Fibroblast of upper back skin (primary cell): Measurements from ENCODE around the gene AK6.
A peak's percentile ranks its signal among the peaks of the same experiment; 100 is the strongest.
"Not testable (repeated sequence)": the region's sequence is repeated elsewhere in the genome, so short reads cannot be mapped to it uniquely, and the experiment has no call there.

Experiments
- DNase-seq: peaks from one replicate; pipeline ENCODE4 v3.0.0-alpha.2; 2013

The AK6 gene

DNA sequence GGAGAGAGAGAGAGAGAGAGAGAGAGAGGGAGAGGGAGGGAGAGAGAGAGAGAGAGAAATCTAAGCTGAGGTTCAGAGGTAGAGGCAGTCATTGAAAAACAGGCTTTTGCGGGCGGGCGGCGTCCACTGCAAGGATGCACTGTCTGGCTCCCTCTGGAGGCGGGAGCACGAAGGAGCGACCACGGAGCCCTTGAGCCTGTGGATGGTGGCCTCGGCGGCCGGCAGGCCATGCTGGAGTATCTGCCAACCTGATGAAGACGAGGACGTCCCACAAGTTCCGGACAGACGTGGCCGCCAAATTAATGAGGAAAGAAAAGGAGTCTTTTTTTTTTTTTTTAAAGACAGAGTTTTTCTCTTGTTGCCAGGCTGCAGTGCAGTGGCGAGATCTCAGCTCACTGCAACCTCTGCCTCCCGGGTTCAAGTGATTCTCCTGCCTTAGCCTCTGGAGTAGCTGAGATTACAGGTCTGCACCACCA is 34.5 kb downstream of the AK6 start:
- DNase-seq = peak; percentile 76

- not testable (repeated sequence) for DNase-seq
These were observed 35.5 kb downstream of the AK6 start for GRCh38 chr5:69333668-69334315.

DNA sequence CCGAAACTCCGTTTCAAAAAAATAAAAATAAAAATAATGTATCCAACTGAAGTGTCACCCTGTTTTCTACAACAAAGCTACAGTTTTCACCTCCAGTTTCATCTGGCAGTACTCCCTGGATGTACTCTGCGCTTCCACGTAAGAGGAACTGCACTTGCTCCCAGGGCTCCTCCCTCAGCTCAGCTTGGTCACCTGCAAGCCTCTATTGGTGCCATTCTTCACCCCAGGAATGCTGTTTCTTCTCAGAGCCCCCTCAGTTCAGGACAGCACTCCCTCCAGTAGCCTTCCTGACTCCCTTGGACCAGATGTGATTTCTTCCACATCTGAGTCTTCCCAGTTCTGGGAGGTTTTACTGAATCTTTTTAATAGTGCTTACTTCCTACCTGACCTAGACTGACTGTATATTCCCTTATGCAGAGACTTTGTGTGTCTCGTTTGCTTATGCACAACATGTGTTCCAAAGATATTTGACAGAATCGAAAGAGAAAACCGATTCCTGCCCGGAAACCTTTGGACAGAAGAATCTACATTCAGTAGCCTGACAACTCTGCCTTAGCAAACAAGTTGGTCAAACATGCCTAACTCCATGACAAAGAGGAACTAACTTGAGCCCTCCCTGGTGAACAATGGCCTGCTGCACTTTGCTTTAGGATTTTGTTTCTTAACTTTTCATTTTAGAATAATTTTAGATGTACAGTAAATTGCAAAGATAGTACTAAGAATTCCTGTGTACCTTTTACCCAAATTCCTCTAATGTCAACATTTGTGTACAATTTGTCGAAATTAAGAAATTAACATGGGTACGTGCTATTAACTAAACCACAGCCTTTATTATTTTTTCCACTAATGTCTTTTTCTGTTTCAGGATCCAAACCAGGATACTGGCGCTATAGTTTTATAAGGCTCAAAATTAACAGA is 37.5 kb downstream of the AK6 start:
- DNase-seq = no peak

- DNase-seq = no peak
These were observed 39.3 kb downstream of the AK6 start for GRCh38 chr5:69329905-69330489.

- DNase-seq = no peak
These were observed 43.0 kb downstream of the AK6 start for GRCh38 chr5:69326365-69326764.

GRCh38 chr5:69317391-69317790 is 51.9 kb downstream of the AK6 start:
- DNase-seq = no peak

DNA sequence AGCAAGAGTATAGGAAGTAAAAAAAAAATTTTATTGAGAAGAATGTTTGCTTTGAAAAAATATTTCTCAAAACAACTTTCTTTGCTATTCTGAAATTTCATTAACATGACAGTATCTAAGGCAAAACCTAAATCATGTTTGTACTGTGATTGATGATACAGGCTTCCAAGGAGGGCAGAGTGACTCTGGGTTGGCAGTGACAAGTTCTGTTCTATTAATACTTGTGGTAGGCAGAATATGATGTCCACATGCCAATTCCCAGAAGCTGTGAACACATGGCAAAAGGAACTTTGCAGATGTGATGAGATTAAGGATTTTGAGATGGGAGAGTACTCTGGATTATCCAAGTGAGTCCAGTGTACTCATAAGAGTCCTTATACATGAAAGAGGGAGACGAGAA is 53.3 kb downstream of the AK6 start:
- no peak for DNase-seq

- DNase-seq = no peak
These were observed 55.9 kb downstream of the AK6 start for GRCh38 chr5:69313428-69313827.

- no peak for DNase-seq
These were observed 56.7 kb downstream of the AK6 start for GRCh38 chr5:69312459-69313160.

GRCh38 chr5:69309380-69309779 is 59.9 kb downstream of the AK6 start:
- DNase-seq = no peak

GRCh38 chr5:69308046-69308553 is 61.2 kb downstream of the AK6 start:
- DNase-seq = no peak

DNA sequence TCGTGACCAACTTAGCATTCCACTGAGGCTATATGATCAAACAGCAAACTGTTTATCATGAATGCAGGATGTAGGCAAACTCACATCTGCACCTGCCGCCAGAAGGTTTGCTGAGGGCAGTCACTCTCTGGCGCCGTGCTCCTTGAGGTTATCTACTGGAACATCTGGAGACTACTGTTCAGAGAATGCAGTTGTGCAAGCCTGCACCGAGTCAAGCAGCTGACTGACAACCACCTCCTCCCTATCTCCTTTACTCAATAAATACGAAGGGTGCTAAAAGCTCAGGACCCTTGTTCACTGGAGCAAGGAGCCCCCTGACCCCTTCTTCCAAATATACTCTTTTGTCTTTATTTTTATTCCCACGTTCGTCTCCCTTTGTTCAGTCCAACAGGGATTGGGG is 63.8 kb downstream of the AK6 start:
- no peak for DNase-seq
